PC-3 (cell line): ENCODE results near the gene PDZRN3.

Experiments used
- EZH2 ChIP-seq: fragments of 300-600 bp; sonication (generic); IDR thresholded peaks from one replicate; pipeline ENCODE4 v1.6.1; 2017; ENCODE audit warnings: antibody characterized with exemption, mild to moderate bottlenecking, low read length; ENCODE audit not compliant: unreplicated experiment
- EZH2phosphoT487 ChIP-seq: fragments of 300-600 bp; sonication (generic); IDR thresholded peaks from 2 replicates; pipeline ENCODE4 v1.6.1; 2018; ENCODE audit warnings: mild to moderate bottlenecking, antibody characterized with exemption, low read length, borderline replicate concordance
- TF ChIP-seq, protein P1 (sequence below): fragments of 300-600 bp; sonication (generic); conservative IDR thresholded peaks from 2 replicates; pipeline ENCODE4 v1.5.1; 2017; ENCODE audit warnings: antibody characterized with exemption, low read depth, mild to moderate bottlenecking, low read length

DNA sequence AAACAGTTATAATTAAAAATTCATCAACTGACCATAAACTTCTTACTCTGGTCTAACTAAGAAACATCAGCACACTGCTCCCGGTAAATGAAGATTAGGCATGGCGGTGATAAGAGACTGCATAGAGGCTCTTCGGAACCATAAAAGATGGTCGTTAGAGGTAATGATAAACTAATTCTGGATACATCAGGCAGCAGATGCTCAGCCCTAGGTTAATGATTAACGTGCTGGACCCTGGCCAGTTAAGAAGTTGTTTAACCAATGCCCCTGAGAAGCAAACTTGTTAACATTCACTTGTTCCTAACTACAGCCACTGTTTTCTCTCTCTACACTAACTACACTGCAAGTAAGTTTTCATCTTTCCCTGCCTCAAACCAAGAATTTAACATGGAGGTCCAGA is 111.5 kb downstream of the PDZRN3 start:
- TF ChIP-seq, protein P1, sequence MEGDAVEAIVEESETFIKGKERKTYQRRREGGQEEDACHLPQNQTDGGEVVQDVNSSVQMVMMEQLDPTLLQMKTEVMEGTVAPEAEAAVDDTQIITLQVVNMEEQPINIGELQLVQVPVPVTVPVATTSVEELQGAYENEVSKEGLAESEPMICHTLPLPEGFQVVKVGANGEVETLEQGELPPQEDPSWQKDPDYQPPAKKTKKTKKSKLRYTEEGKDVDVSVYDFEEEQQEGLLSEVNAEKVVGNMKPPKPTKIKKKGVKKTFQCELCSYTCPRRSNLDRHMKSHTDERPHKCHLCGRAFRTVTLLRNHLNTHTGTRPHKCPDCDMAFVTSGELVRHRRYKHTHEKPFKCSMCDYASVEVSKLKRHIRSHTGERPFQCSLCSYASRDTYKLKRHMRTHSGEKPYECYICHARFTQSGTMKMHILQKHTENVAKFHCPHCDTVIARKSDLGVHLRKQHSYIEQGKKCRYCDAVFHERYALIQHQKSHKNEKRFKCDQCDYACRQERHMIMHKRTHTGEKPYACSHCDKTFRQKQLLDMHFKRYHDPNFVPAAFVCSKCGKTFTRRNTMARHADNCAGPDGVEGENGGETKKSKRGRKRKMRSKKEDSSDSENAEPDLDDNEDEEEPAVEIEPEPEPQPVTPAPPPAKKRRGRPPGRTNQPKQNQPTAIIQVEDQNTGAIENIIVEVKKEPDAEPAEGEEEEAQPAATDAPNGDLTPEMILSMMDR: no peak
- TF ChIP-seq EZH2 (no peak), EZH2phosphoT487 (no peak)
